CD4-positive, alpha-beta T cell treated with Interleukin-2 at 100 ng/mL for 4 hours (primary cell): Measurements from ENCODE around the gene MPZL1.
"Not testable (repeated sequence)": the region's sequence is repeated elsewhere in the genome, so short reads cannot be mapped to it uniquely, and the experiment has no call there.

Experiments
- DNase-seq: peaks from one replicate; pipeline ENCODE4 v3.0.0-alpha.2; 2020; ENCODE audit warnings: low spot score

Gene MPZL1

GRCh38 chr1:167719715-167720421, 1.9 kb upstream of the MPZL1 start:
- DNase-seq, result not testable (repeated sequence)

- no peak for DNase-seq
Measured at GRCh38 chr1:167720965-167721616, 691 bp upstream of the MPZL1 start.

GRCh38 chr1:167722152-167722869, 529 bp downstream of the MPZL1 start:
- DNase-seq, result no peak

GRCh38 chr1:167722870-167723251, 1.1 kb downstream of the MPZL1 start:
- no peak for DNase-seq

- DNase-seq, result no peak
Measured at GRCh38 chr1:167723707-167724323, 2.0 kb downstream of the MPZL1 start.

- no peak for DNase-seq
Measured at GRCh38 chr1:167726008-167726407, 4.2 kb downstream of the MPZL1 start.

GRCh38 chr1:167728818-167729410, 7.1 kb downstream of the MPZL1 start:
- no peak for DNase-seq

GRCh38 chr1:167734227-167734626, 12.4 kb downstream of the MPZL1 start:
- no peak for DNase-seq

GRCh38 chr1:167734841-167735240, 13.1 kb downstream of the MPZL1 start:
- no peak for DNase-seq

GRCh38 chr1:167737169-167737568, 15.4 kb downstream of the MPZL1 start:
- DNase-seq, result no peak

- no peak for DNase-seq
Measured at GRCh38 chr1:167738158-167738557, 16.4 kb downstream of the MPZL1 start.

GRCh38 chr1:167739752-167740151, 18.0 kb downstream of the MPZL1 start:
- DNase-seq, result no peak

- not testable (repeated sequence) for DNase-seq
Measured at GRCh38 chr1:167741103-167741502, 19.3 kb downstream of the MPZL1 start.

- not testable (repeated sequence) for DNase-seq
Measured at GRCh38 chr1:167742392-167743057, 20.7 kb downstream of the MPZL1 start.

- no peak for DNase-seq
Measured at GRCh38 chr1:167744901-167745300, 23.1 kb downstream of the MPZL1 start.

- no peak for DNase-seq
Measured at GRCh38 chr1:167746013-167746672, 24.4 kb downstream of the MPZL1 start.

- no peak for DNase-seq
Measured at GRCh38 chr1:167746988-167747655, 25.3 kb downstream of the MPZL1 start.

GRCh38 chr1:167747988-167748387, 26.2 kb downstream of the MPZL1 start:
- DNase-seq, result no peak

- no peak for DNase-seq
Measured at GRCh38 chr1:167748906-167749305, 27.1 kb downstream of the MPZL1 start.

- DNase-seq, result no peak
Measured at GRCh38 chr1:167749741-167750140, 28.0 kb downstream of the MPZL1 start.

GRCh38 chr1:167750641-167751040, 28.9 kb downstream of the MPZL1 start:
- DNase-seq, result no peak
